ENCODE measurements around the gene FIGNL2.
A peak's percentile ranks its signal among the peaks of the same experiment; 100 is the strongest.

FIGNL2 gene

GRCh38 chr12:51844854-51845253 lies 3.7 kb downstream of the FIGNL2 start:
- peak overlapping the region; percentile 44 to 91 (median 90) for H3K4me3 Mint-ChIP-seq
- TF ChIP-seq CTCF (IDR thresholded peaks at IDR 0.05; ENCODE audit: unreplicated experiment in 3 of 3): no peak

GRCh38 chr12:51841727-51842126 lies 6.8 kb downstream of the FIGNL2 start:
- H3K4me1 Mint-ChIP-seq: peaks cover 62% of the 10 kb centered on the region
- H3K4me3 Mint-ChIP-seq: peak overlapping the region in 2 of 3 experiments; percentile 14 to 37
- peak overlapping the region; percentile 34 to 83 (median 78) for H3K27ac Mint-ChIP-seq
- no peak for TF ChIP-seq CTCF (IDR thresholded peaks at IDR 0.05; ENCODE audit: unreplicated experiment in 3 of 3)
- no peaks in the 10 kb centered on the region for H3K9me3 Mint-ChIP-seq
- peaks cover 26% of the 10 kb centered on the region for H3K27me3 Mint-ChIP-seq (ENCODE audit: low read depth)
- peaks cover 3% of the 10 kb centered on the region for H3K36me3 Mint-ChIP-seq (ENCODE audit: low read depth)

More at GRCh38 chr12:51844854-51845253, 3.7 kb downstream of the FIGNL2 start:
- H3K9me3 Mint-ChIP-seq: no peaks in the 10 kb centered on the region
- H3K4me1 Mint-ChIP-seq: peaks cover 43% of the 10 kb centered on the region
- peaks cover 3% of the 10 kb centered on the region for H3K36me3 Mint-ChIP-seq (ENCODE audit: low read depth)
- peaks cover 29% of the 10 kb centered on the region for H3K27me3 Mint-ChIP-seq (ENCODE audit: low read depth)
- peak overlapping the region; percentile 72 to 95 (median 90) for H3K27ac Mint-ChIP-seq

GRCh38 chr12:51840966-51841365 lies 7.6 kb downstream of the FIGNL2 start:
- H3K9me3 Mint-ChIP-seq: no peaks in the 10 kb centered on the region
- peaks cover 60% of the 10 kb centered on the region for H3K4me1 Mint-ChIP-seq
- TF ChIP-seq CTCF (IDR thresholded peaks at IDR 0.05; ENCODE audit: unreplicated experiment in 3 of 3): no peak
- H3K4me3 Mint-ChIP-seq: no peak overlapping the region
- peaks cover 3% of the 10 kb centered on the region for H3K36me3 Mint-ChIP-seq (ENCODE audit: low read depth)
- H3K27ac Mint-ChIP-seq: no peak overlapping the region
- peaks cover 18% of the 10 kb centered on the region for H3K27me3 Mint-ChIP-seq (ENCODE audit: low read depth)

- Mint-ChIP-seq H3K4me1 (peaks cover 49% of the 10 kb centered on the region), H3K9me3 (no peaks in the 10 kb centered on the region), H3K4me3 (no peak overlapping the region), H3K27ac (peak overlapping the region in 2 of 3 experiments; percentile 15 to 36), H3K27me3 (ENCODE audit: low read depth) (peaks cover 9% of the 10 kb centered on the region), H3K36me3 (ENCODE audit: low read depth) (peaks cover 3% of the 10 kb centered on the region)
- no peak for TF ChIP-seq CTCF (IDR thresholded peaks at IDR 0.05; ENCODE audit: unreplicated experiment in 3 of 3)
These were observed 9.1 kb downstream of the FIGNL2 start for GRCh38 chr12:51839310-51839947.

- peaks cover 3% of the 10 kb centered on the region for H3K36me3 Mint-ChIP-seq (ENCODE audit: low read depth)
- no peak overlapping the region for H3K4me3 Mint-ChIP-seq
- H3K9me3 Mint-ChIP-seq: no peaks in the 10 kb centered on the region
- peaks cover 47% of the 10 kb centered on the region for H3K4me1 Mint-ChIP-seq
- peaks cover 4% of the 10 kb centered on the region for H3K27me3 Mint-ChIP-seq (ENCODE audit: low read depth)
- TF ChIP-seq CTCF (IDR thresholded peaks at IDR 0.05; ENCODE audit: unreplicated experiment in 3 of 3): no peak
- peak overlapping the region in 2 of 3 experiments; percentile 15 to 26 for H3K27ac Mint-ChIP-seq
These were observed 9.8 kb downstream of the FIGNL2 start for GRCh38 chr12:51838762-51839161.

DNA sequence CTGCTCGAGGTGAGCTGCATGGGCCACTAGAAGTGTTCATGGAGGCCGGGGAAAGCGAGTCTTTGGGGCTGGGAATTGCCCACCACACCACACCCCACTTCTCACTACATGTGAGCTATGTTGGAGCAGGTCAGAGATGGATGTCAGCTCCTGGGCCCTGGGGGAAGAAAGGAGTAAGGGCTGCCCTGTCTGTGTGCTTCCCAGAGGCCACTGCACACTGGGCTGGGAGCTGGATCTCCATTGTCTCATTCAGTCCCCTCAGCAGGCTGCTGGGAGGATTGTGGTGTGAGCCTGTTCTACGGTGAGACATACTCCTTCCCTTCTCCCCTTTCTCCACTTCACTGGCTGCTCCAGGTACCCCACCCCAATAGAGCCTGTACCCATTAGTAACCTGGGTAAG lies 10.5 kb downstream of the FIGNL2 start:
- peaks cover 52% of the 10 kb centered on the region for H3K4me1 Mint-ChIP-seq
- H3K27ac Mint-ChIP-seq: peak overlapping the region; percentile 5 to 69 (median 8)
- H3K9me3 Mint-ChIP-seq: no peaks in the 10 kb centered on the region
- peak overlapping the region in 1 of 3 experiments; percentile 19 for H3K4me3 Mint-ChIP-seq
- H3K27me3 Mint-ChIP-seq (ENCODE audit: low read depth): peaks cover 4% of the 10 kb centered on the region
- peaks cover 5% of the 10 kb centered on the region for H3K36me3 Mint-ChIP-seq (ENCODE audit: low read depth)
- TF ChIP-seq CTCF (IDR thresholded peaks at IDR 0.05; ENCODE audit: unreplicated experiment in 3 of 3): no peak
